Endothelial cell (in vitro differentiated cells): ENCODE results near the gene GLT6D1. TPM values are rescaled to one million over a fixed set of nuclear protein-coding genes. Genes with fewer than 3 reads are reported as not detected.
"Not testable (repeated sequence)": the region's sequence is repeated elsewhere in the genome, so short reads cannot be mapped to it uniquely, and the experiment has no call there.

Source experiments
- DNase-seq: peaks from one replicate; pipeline ENCODE4 v3.0.0; 2021; ENCODE audit warnings: low spot score
- H3K27ac Mint-ChIP-seq: one replicate; pipeline ENCODE4 v1.8.0; 2021; ENCODE audit warnings: mixed read lengths, inconsistent platforms; ENCODE audit not compliant: unreplicated experiment
- H3K27me3 Mint-ChIP-seq: one replicate; pipeline ENCODE4 v1.8.0; 2021; ENCODE audit warnings: mild to moderate bottlenecking, moderate library complexity, mixed read lengths, inconsistent platforms; ENCODE audit not compliant: unreplicated experiment
- H3K36me3 Mint-ChIP-seq: one replicate; pipeline ENCODE4 v1.8.0; 2021; ENCODE audit warnings: mild to moderate bottlenecking, low read depth, mixed read lengths, inconsistent platforms; ENCODE audit not compliant: unreplicated experiment
- H3K4me1 Mint-ChIP-seq: one replicate; pipeline ENCODE4 v1.8.0; 2021; ENCODE audit warnings: mild to moderate bottlenecking, mixed read lengths, inconsistent platforms; ENCODE audit not compliant: unreplicated experiment
- H3K4me3 Mint-ChIP-seq: one replicate; pipeline ENCODE4 v1.8.0; 2021; ENCODE audit warnings: mild to moderate bottlenecking, mixed read lengths, inconsistent platforms; ENCODE audit not compliant: unreplicated experiment
- H3K9me3 Mint-ChIP-seq: one replicate; pipeline ENCODE4 v1.8.0; 2021; ENCODE audit warnings: mixed read lengths, inconsistent platforms; ENCODE audit not compliant: unreplicated experiment
- total RNA-seq: library from RNA; stranded (reverse); fragmentation: NEBNext Ultra II Directional; extraction: Animal tissue kit (Norgen Biotek cat#: 25700); gene quantifications from one replicate; pipeline ENCODE4 v1.2.1, GENCODE V29; 2021; ENCODE audit not compliant: unreplicated experiment
- TF ChIP-seq, protein P1 (sequence below): fragments of 200-600 bp; sonication (generic); IDR thresholded peaks from one replicate; pipeline ENCODE4 v1.5.0; 2021; ENCODE audit warnings: antibody characterized with exemption; ENCODE audit not compliant: unreplicated experiment

Gene GLT6D1
- total RNA-seq, 1 donor from 2014 or later: not detected

DNA sequence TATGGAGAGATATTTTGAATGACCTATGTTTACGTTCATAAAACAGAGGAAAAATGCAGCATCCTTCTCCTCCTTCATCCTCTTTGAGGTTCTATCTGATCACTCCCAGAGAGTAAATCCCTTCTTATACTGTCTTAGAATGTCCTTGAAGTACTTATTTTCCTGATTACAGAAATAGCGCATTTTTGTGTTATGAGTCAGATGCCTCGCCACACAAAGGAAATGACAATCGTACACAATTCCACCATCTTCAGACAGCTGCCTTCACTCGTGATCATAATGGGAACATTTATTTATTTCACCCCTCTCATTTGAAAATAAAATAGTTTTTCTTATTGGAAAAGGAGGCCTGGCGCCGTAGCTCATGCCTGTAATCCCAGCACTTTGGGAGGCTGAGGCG, 2.4 kb upstream of the GLT6D1 start:
- Mint-ChIP-seq H3K27ac (no peak overlapping the region), H3K4me3 (no peak overlapping the region), H3K36me3 (peaks cover 21% of the 10 kb centered on the region), H3K27me3 (no peaks in the 10 kb centered on the region), H3K4me1 (no peaks in the 10 kb centered on the region), H3K9me3 (peaks cover 17% of the 10 kb centered on the region)
- TF ChIP-seq, protein P1, sequence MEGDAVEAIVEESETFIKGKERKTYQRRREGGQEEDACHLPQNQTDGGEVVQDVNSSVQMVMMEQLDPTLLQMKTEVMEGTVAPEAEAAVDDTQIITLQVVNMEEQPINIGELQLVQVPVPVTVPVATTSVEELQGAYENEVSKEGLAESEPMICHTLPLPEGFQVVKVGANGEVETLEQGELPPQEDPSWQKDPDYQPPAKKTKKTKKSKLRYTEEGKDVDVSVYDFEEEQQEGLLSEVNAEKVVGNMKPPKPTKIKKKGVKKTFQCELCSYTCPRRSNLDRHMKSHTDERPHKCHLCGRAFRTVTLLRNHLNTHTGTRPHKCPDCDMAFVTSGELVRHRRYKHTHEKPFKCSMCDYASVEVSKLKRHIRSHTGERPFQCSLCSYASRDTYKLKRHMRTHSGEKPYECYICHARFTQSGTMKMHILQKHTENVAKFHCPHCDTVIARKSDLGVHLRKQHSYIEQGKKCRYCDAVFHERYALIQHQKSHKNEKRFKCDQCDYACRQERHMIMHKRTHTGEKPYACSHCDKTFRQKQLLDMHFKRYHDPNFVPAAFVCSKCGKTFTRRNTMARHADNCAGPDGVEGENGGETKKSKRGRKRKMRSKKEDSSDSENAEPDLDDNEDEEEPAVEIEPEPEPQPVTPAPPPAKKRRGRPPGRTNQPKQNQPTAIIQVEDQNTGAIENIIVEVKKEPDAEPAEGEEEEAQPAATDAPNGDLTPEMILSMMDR: no peak
- DNase-seq: no peak

DNA sequence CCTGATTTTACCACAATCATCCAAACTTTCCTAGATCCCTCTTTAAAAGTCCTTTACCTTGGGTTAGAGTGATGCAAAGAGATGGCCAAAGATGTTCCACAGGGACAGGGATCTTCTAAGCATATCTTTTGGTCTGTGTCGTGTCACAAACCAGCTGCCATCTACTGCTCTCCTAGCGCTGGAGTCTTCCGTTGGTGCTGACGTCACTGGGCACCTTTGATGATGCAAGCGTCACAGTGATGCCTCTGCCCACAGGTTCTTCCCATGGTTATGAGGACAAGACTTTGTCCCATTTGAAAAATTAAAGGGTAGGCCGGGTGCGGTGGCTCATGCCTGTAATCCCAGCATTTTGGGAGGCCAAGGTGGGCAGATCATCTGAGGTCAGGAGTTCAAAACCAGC, 1.7 kb upstream of the GLT6D1 start:
- H3K4me3 Mint-ChIP-seq: no peak overlapping the region
- TF ChIP-seq, protein P1: no peak
- no peaks in the 10 kb centered on the region for H3K27me3 Mint-ChIP-seq
- peaks cover 17% of the 10 kb centered on the region for H3K9me3 Mint-ChIP-seq
- H3K36me3 Mint-ChIP-seq: peaks cover 21% of the 10 kb centered on the region
- no peak for DNase-seq
- H3K4me1 Mint-ChIP-seq: no peaks in the 10 kb centered on the region
- H3K27ac Mint-ChIP-seq: no peak overlapping the region

DNA sequence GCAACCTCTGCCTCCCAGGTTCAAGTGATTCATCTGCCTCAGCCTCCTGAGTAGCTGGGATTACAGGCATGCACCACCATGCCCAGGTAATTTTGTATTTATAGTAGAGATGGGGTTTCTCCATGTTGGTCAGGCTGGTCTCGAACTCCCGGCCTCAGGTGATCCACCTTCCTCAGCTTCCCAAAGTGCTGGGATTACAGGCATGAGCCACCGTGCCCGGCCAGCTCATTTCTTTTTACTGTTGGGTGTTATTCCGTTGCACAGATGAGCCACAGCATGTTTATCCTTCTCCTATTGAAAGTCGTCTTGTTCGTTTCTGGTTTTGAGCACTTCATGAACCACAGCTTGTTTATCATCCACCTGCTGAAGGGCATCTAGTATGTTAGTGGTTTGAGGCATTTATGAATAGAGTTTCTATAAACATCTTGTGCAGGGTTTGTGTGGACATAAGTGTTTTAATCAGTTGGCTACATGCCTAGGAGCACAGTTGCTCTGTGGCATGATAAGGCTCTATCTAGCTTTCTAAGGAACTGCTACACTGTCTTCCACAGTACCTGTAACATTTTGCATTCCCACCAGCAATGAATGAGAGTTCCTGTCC, 2.3 kb downstream of the GLT6D1 start:
- H3K36me3 Mint-ChIP-seq: peaks cover 10% of the 10 kb centered on the region
- not testable (repeated sequence) for H3K9me3 Mint-ChIP-seq, H3K4me3 Mint-ChIP-seq, H3K27me3 Mint-ChIP-seq, H3K4me1 Mint-ChIP-seq, H3K27ac Mint-ChIP-seq, DNase-seq

DNA sequence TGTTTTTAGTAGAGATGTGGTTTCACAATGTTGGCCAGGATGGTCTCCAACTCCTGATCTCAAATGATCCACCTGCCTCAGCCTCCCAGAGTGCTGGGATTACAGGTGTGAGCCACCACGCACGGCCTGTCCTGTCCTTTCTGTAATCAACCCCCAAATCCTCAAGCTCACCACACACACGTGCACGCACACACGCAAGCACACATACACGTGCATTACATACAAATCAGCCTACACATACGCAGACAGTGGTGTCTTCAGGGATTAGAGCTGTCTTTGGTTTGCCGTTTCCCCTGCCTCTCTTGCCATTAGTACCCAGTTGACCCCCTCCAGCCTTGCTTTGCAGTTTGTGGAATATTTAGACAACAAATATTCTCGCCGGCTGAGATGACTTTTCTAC, 6.5 kb downstream of the GLT6D1 start:
- H3K9me3 Mint-ChIP-seq: no peaks in the 10 kb centered on the region

DNA sequence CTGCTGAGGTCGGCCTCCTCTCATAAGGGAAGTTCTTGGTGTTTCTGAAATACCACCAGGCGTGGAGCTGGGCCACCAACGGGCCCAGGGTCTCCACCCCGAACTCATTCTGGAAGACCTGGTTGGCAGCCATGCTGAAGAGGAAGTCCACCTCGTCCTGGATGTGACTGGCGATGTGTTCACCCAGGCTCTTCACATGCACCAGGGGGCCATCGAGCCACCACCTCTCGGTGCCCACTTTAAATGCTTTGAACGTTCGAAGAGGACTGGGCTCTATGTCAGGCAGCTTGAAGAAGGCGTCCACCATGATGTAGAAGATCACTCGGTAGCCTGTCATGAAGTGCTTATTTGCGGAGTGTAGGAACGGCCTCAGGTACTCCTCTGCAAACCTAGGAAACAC, 15.1 kb downstream of the GLT6D1 start:
- no peaks in the 10 kb centered on the region for H3K4me1 Mint-ChIP-seq
- no peak overlapping the region for H3K4me3 Mint-ChIP-seq
- no peak overlapping the region for H3K27ac Mint-ChIP-seq
- H3K36me3 Mint-ChIP-seq: no peaks in the 10 kb centered on the region
- no peak for DNase-seq
- TF ChIP-seq, protein P1: no peak
- no peaks in the 10 kb centered on the region for H3K9me3 Mint-ChIP-seq
- peaks cover 1% of the 10 kb centered on the region for H3K27me3 Mint-ChIP-seq

More for the DNA sequence above, 6.5 kb downstream of the GLT6D1 start:
- TF ChIP-seq, protein P1: no peak
- H3K4me1 Mint-ChIP-seq: no peaks in the 10 kb centered on the region
- no peak for DNase-seq
- H3K27me3 Mint-ChIP-seq: no peaks in the 10 kb centered on the region
- no peak overlapping the region for H3K4me3 Mint-ChIP-seq
- no peak overlapping the region for H3K27ac Mint-ChIP-seq
- peaks cover 1% of the 10 kb centered on the region for H3K36me3 Mint-ChIP-seq
